Fibroblast of pulmonary artery (primary cell): ENCODE data around the gene IL27RA.

ENCODE experiments used
- DNase-seq: peaks from one replicate; pipeline ENCODE4 v3.0.0-alpha.2; 2010; ENCODE audit warnings: low read depth
- H3K4me3 ChIP-seq: replicated peaks from 2 replicates; pipeline ENCODE4 v1.5.1; 2011; ENCODE audit warnings: low read depth, mild to moderate bottlenecking, control low read depth, low read length, moderate library complexity
- CTCF ChIP-seq: IDR thresholded peaks from 2 replicates; pipeline ENCODE4 v1.5.1; 2011; ENCODE audit warnings: mild to moderate bottlenecking, control low read depth, low read length, inconsistent platforms; ENCODE audit errors: missing control alignments

The IL27RA gene

GRCh38 chr19:14056069-14056666, 24.6 kb downstream of the IL27RA start:
- no peak for TF ChIP-seq CTCF
- DNase-seq, result no peak
- H3K4me3 ChIP-seq, result no peak overlapping the region

- H3K4me3 ChIP-seq, result peak overlapping the region; percentile 21
- DNase-seq, result no peak
- no peak for TF ChIP-seq CTCF
These were observed 25.3 kb downstream of the IL27RA start for GRCh38 chr19:14056741-14057356.

GRCh38 chr19:14058182-14059092, 26.9 kb downstream of the IL27RA start:
- DNase-seq, result no peak
- no peak for TF ChIP-seq CTCF
- H3K4me3 ChIP-seq, result no peak overlapping the region

GRCh38 chr19:14059093-14059480, 27.5 kb downstream of the IL27RA start:
- peak; percentile 66 for TF ChIP-seq CTCF
- no peak for DNase-seq

GRCh38 chr19:14059652-14060155, 28.1 kb downstream of the IL27RA start:
- DNase-seq, result no peak
- no peak for TF ChIP-seq CTCF
- H3K4me3 ChIP-seq, result no peak overlapping the region

More at GRCh38 chr19:14059093-14059480, 27.5 kb downstream of the IL27RA start:
- no peak overlapping the region for H3K4me3 ChIP-seq

GRCh38 chr19:14061081-14061749, 29.7 kb downstream of the IL27RA start:
- no peak overlapping the region for H3K4me3 ChIP-seq
- peak; percentile 14 for DNase-seq
- no peak for TF ChIP-seq CTCF
